Erythroblast (primary cell): ENCODE measurements around the gene AUTS2.

Experiments used
- GATA1 ChIP-seq: IDR thresholded peaks from 2 replicates; pipeline ENCODE4 v1.6.1; 2011; ENCODE audit warnings: low read depth, mild to moderate bottlenecking, control low read depth, low read length, moderate library complexity
- POLR2A ChIP-seq: IDR thresholded peaks from 2 replicates; pipeline ENCODE4 v1.6.1; 2011; ENCODE audit warnings: mild to moderate bottlenecking, low read length

DNA sequence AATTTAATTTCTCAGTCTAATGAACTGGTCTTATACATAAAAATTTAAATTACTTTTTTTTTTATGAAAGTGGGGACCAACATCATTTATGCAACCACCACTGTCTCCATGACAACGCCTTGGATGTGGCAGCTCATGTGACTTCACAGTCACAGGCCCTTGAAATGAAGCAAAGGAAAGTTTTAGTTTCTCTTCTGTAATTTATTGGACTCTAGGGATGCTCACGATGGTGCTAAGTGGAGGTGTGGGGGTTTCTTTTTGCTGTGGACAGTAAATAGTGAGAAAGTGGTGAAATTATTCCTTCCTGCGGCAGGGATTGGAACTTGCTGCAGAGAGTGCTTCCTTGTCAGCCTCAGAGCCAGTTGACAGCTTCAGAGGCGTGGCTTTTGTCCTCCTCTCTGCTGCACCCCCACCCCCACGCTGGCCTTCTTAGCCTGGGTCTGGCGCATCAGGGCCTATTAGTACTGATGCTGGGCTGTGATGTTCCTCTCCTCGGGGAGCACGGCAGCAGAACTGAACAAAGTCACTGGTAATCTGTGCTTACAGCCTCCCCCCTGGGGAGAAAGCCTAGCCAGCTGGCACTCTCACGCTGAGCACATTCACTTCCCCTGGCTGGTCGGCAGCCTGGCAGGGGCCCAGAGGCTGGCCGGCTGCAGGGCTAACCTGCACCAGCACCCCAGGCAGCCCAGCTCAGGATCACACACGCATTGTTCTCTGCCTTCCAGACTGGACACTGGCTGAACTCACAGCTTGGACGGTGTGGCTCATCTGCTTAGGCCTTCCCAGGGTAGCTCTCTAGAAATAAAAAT, 1016.2 kb downstream of the AUTS2 start:
- TF ChIP-seq POLR2A (no peak), GATA1 (no peak)
